H1 (cell line): Measurements from ENCODE around the gene FRAT2. TPM values are rescaled to one million over a fixed set of nuclear protein-coding genes. Genes with fewer than 3 reads are reported as not detected.

Experiments
- CTCF ChIA-PET: fragments of 300-600 bp; sonication (Branson Sonifier 250); formaldehyde crosslinking; loops from one replicate; lab custom pipeline; 2021; ENCODE audit not compliant: partially characterized antibody; lab: Charles Lee
- POLR2A ChIA-PET: fragments of 300-600 bp; sonication (Branson Sonifier 250); formaldehyde crosslinking; loops from one replicate; lab custom pipeline; 2021; ENCODE audit warnings: inconsistent platforms; ENCODE audit not compliant: partially characterized antibody; lab: Charles Lee
- DNase-seq, 2 experiments: peaks; one replicate each; pipeline versions ENCODE4 v3.0.0 to v3.0.0-alpha.2; 2010 to 2022; ENCODE audit warnings: low spot score in 2 of 2, low read depth in 1 of 2, mixed read lengths in 1 of 2
- FAIRE-seq: peaks from 2 replicates; lab custom pipeline; 2011; peaks lifted over from hg19 to GRCh38; lab: Jason Lieb, UNC
- H2AFZ ChIP-seq: 2 replicates; pipeline ENCODE4 v1.8.1; 2012; ENCODE audit warnings: low read length, inconsistent platforms
- H2AK5ac ChIP-seq: 2 replicates; pipeline ENCODE4 v1.6.1; 2013; ENCODE audit warnings: low read depth, low read length
- H2BK120ac ChIP-seq: replicated peaks from 2 replicates; pipeline ENCODE3; 2013; ENCODE audit warnings: low read depth, low read length, inconsistent platforms
- H2BK12ac ChIP-seq: 2 replicates; pipeline ENCODE4 v1.6.1; 2013; ENCODE audit warnings: low read depth, low read length
- H2BK15ac ChIP-seq: 2 replicates; pipeline ENCODE4 v1.6.1; 2013; ENCODE audit warnings: low read length
- H2BK20ac ChIP-seq: 2 replicates; pipeline ENCODE4 v1.6.1; 2013; ENCODE audit warnings: low read length
- H2BK5ac ChIP-seq: 2 replicates; pipeline ENCODE4 v1.6.1; 2013; ENCODE audit warnings: low read depth, low read length
- H3K14ac ChIP-seq: 2 replicates; pipeline ENCODE4 v1.6.1; 2013; ENCODE audit warnings: inconsistent platforms; ENCODE audit not compliant: insufficient read length
- H3K18ac ChIP-seq: 2 replicates; pipeline ENCODE4 v1.6.1; 2013; ENCODE audit warnings: low read length; ENCODE audit errors: extremely low read depth
- H3K23ac ChIP-seq: 2 replicates; pipeline ENCODE4 v1.6.1; 2013; ENCODE audit warnings: inconsistent platforms; ENCODE audit not compliant: insufficient read length
- H3K23me2 ChIP-seq: 2 replicates; pipeline ENCODE4 v1.6.1; 2013; ENCODE audit warnings: low read depth, low read length
- H3K27ac ChIP-seq: 2 replicates; pipeline ENCODE4 v1.6.1; 2011; ENCODE audit warnings: low read depth, low read length, inconsistent platforms
- H3K27me3 ChIP-seq, 4 experiments: replicated peaks in 1 of 4; 1 replicate in 1 of 4; 2 replicates in 3 of 4; pipeline versions ENCODE4 v1.6.1 to v1.8.1; 2011 to 2013; ENCODE audit warnings: low read length in 3 of 4, mild to moderate bottlenecking in 3 of 4, inconsistent platforms in 2 of 4, mixed read lengths in 2 of 4, moderate library complexity in 1 of 4; ENCODE audit not compliant: control insufficient read depth in 3 of 4, insufficient read depth in 3 of 4; ENCODE audit errors: extremely low read depth in 1 of 4
- H3K36me3 ChIP-seq, 4 experiments: 2 replicates each; pipeline versions ENCODE4 v1.6.1 to v1.8.1; 2011 to 2013; ENCODE audit warnings: mild to moderate bottlenecking in 4 of 4, low read length in 3 of 4, moderate library complexity in 2 of 4, control low read depth in 1 of 4, inconsistent platforms in 1 of 4; ENCODE audit not compliant: insufficient read depth in 4 of 4, control insufficient read depth in 2 of 4
- H3K4ac ChIP-seq: replicated peaks from 2 replicates; pipeline ENCODE3; 2013; ENCODE audit warnings: low read length, low read depth, mixed read lengths, inconsistent platforms; ENCODE audit not compliant: insufficient read length
- H3K4me1 ChIP-seq, 4 experiments: replicated peaks in 1 of 4; 1 replicate in 1 of 4; 2 replicates in 3 of 4; pipeline versions ENCODE4 v1.6.1 to v1.8.1; 2011 to 2013; ENCODE audit warnings: low read length in 3 of 4, inconsistent platforms in 2 of 4, mixed read lengths in 1 of 4; ENCODE audit not compliant: insufficient read depth in 4 of 4, control insufficient read depth in 3 of 4
- H3K4me2 ChIP-seq, 2 experiments: 2 replicates each; pipeline versions ENCODE4 v1.6.1 to v1.8.1; 2011 to 2013; ENCODE audit warnings: low read depth in 2 of 2, low read length in 2 of 2, control low read depth in 1 of 2, inconsistent platforms in 1 of 2, mild to moderate bottlenecking in 1 of 2; ENCODE audit not compliant: insufficient read depth in 1 of 2
- H3K4me3 ChIP-seq, 4 experiments: fragments of 200-600, 300-600 bp in 1 of 4; sonication (generic), shearing (Covaris generic), sonication (Bioruptor Twin) in 1 of 4; 2 replicates each; pipeline versions ENCODE4 v1.5.1 to v1.8.1; 2011 to 2016; ENCODE audit warnings: low read length in 4 of 4, low read depth in 3 of 4, control low read depth in 2 of 4, inconsistent platforms in 2 of 4, mild to moderate bottlenecking in 2 of 4, mixed read lengths in 1 of 4, moderate library complexity in 1 of 4; ENCODE audit not compliant: insufficient read depth in 2 of 4; ENCODE audit errors: extremely low read depth in 1 of 4
- H3K56ac ChIP-seq: replicated peaks from 2 replicates; pipeline ENCODE3; 2013; ENCODE audit warnings: low read depth, mild to moderate bottlenecking, mixed read lengths, low read length, inconsistent platforms; ENCODE audit not compliant: insufficient read length
- H3K79me1 ChIP-seq: 2 replicates; pipeline ENCODE4 v1.6.1; 2013; ENCODE audit warnings: low read depth, low read length, control low read depth
- H3K79me2 ChIP-seq, 2 experiments: 2 replicates each; pipeline versions ENCODE4 v1.6.1 to v1.8.1; 2012 to 2013; ENCODE audit warnings: low read length in 2 of 2, mild to moderate bottlenecking in 2 of 2, inconsistent platforms in 1 of 2; ENCODE audit not compliant: insufficient read depth in 2 of 2, control insufficient read depth in 1 of 2
- H3K9ac ChIP-seq, 4 experiments: replicated peaks in 1 of 4; 1 replicate in 1 of 4; 2 replicates in 3 of 4; pipeline versions ENCODE4 v1.6.1 to v1.8.1; 2011 to 2013; ENCODE audit warnings: low read depth in 3 of 4, low read length in 3 of 4, control low read depth in 2 of 4, mild to moderate bottlenecking in 2 of 4, moderate library complexity in 2 of 4, inconsistent platforms in 1 of 4; ENCODE audit errors: extremely low read depth in 1 of 4
- H3K9me3 ChIP-seq, 2 experiments: 2 replicates each; pipeline versions ENCODE4 v1.6.1 to v1.8.1; 2012 to 2013; ENCODE audit warnings: mild to moderate bottlenecking in 2 of 2, moderate library complexity in 2 of 2, control low read depth in 1 of 2, inconsistent platforms in 1 of 2, low read depth in 1 of 2, low read length in 1 of 2, mixed read lengths in 1 of 2; ENCODE audit not compliant: insufficient read depth in 2 of 2
- H4K20me1 ChIP-seq, 2 experiments: replicated peaks in 1 of 2; 2 replicates each; pipeline versions ENCODE3 to v1.8.1; 2011 to 2013; ENCODE audit warnings: inconsistent platforms in 2 of 2, low read length in 2 of 2, mild to moderate bottlenecking in 1 of 2; ENCODE audit not compliant: insufficient read depth in 2 of 2, control insufficient read depth in 1 of 2
- H4K5ac ChIP-seq: 2 replicates; pipeline ENCODE4 v1.6.1; 2013; ENCODE audit warnings: low read length, low read depth, mixed read lengths, inconsistent platforms; ENCODE audit not compliant: insufficient read length
- H4K8ac ChIP-seq: 2 replicates; pipeline ENCODE4 v1.8.0; 2013; ENCODE audit warnings: mild to moderate bottlenecking, moderate library complexity, low read length, inconsistent platforms; ENCODE audit not compliant: insufficient read depth; ENCODE audit errors: extremely low read depth
- H4K91ac ChIP-seq: replicated peaks from 2 replicates; pipeline ENCODE3; 2013; ENCODE audit warnings: low read length, mixed read lengths, inconsistent platforms; ENCODE audit not compliant: insufficient read length
- ATF3 ChIP-seq: IDR thresholded peaks from 2 replicates; pipeline ENCODE4 v1.6.1; 2011; ENCODE audit warnings: low read depth, mild to moderate bottlenecking, low read length; ENCODE audit not compliant: insufficient read depth
- EZH2 ChIP-seq: fragments of 200-600 bp; sonication (generic); IDR thresholded peaks from 2 replicates; pipeline ENCODE4 v1.7.1; 2012; ENCODE audit warnings: low read depth, mild to moderate bottlenecking, moderate library complexity, low read length, inconsistent platforms; ENCODE audit not compliant: severe bottlenecking
- HDAC2 ChIP-seq, 2 experiments: fragments of 300-600 bp in 1 of 2; sonication (generic) in 1 of 2; IDR thresholded peaks; 2 replicates each; pipeline ENCODE4 v1.6.1; 2011 to 2012; ENCODE audit warnings: low read depth in 2 of 2, low read length in 2 of 2, mild to moderate bottlenecking in 2 of 2, moderate library complexity in 2 of 2, borderline replicate concordance in 1 of 2, inconsistent platforms in 1 of 2
- JUN ChIP-seq: IDR thresholded peaks from 2 replicates; pipeline ENCODE4 v1.6.1; 2011; ENCODE audit warnings: low read depth, mild to moderate bottlenecking, improper control_type of control experiment, low read length
- KDM1A ChIP-seq: fragments of 200-600, 300-600 bp; sonication (generic); IDR thresholded peaks from 2 replicates; pipeline ENCODE4 v1.7.1; 2016; ENCODE audit warnings: mild to moderate bottlenecking, low read length, borderline replicate concordance
- MAX ChIP-seq: IDR thresholded peaks from 2 replicates; pipeline ENCODE4 v1.6.1; 2012; ENCODE audit warnings: inconsistent platforms
- PHF8 ChIP-seq: fragments of 200-600 bp; sonication (generic); conservative IDR thresholded peaks from 2 replicates; pipeline ENCODE4 v1.7.1; 2012; ENCODE audit warnings: low read depth, mild to moderate bottlenecking, inconsistent platforms, low read length, moderate library complexity
- POLR2A ChIP-seq, 2 experiments: IDR thresholded peaks; 1 replicate in 1 of 2; 2 replicates in 1 of 2; pipeline ENCODE4 v1.6.1; 2011; ENCODE audit warnings: low read depth in 2 of 2, low read length in 2 of 2, mild to moderate bottlenecking in 2 of 2; ENCODE audit errors: control extremely low read depth in 1 of 2
- RXRA ChIP-seq: IDR thresholded peaks from 2 replicates; pipeline ENCODE4 v1.6.1; 2011; ENCODE audit warnings: low read depth, mild to moderate bottlenecking, low read length, moderate library complexity; ENCODE audit not compliant: insufficient read depth
- SP1 ChIP-seq: IDR thresholded peaks from 2 replicates; pipeline ENCODE4 v1.6.1; 2011; ENCODE audit warnings: low read depth, low read length
- TAF7 ChIP-seq: optimal IDR thresholded peaks from 2 replicates; pipeline ENCODE3; 2011; ENCODE audit warnings: low read depth, mild to moderate bottlenecking, inconsistent platforms, low read length, moderate library complexity, borderline replicate concordance
- USF2 ChIP-seq: IDR thresholded peaks from 2 replicates; pipeline ENCODE4 v1.6.1; 2011; ENCODE audit warnings: low read length, improper control_type of control experiment
- WGBS, 2 experiments: shearing (Covaris generic) in 1 of 2; methylation state at CpG; one replicate each; pipeline versions ENCODE4 v1.1.6 to v1.1.7; 2013 to 2015; ENCODE audit warnings: low lambda C conversion rate in 2 of 2, mixed read lengths in 2 of 2, inconsistent platforms in 1 of 2, low coverage in 1 of 2, missing lambda C conversion rate in 1 of 2; ENCODE audit not compliant: insufficient replicate concordance in 2 of 2, insufficient coverage in 1 of 2, insufficient read length in 1 of 2; ENCODE audit errors: extremely low coverage in 1 of 2, missing lambda C conversion rate in 1 of 2; 5-methylcytosine and 5-hydroxymethylcytosine counted together
- polyA plus RNA-seq, 7 experiments: library from polyadenylated mRNA; depleted of rRNA in 3 of 7; stranded (reverse) in 5 of 7; unstranded in 2 of 7; fragments of >200 nt in 5 of 7; fragments of 200-250 nt in 2 of 7; gene quantifications; 1 replicate in 5 of 7; 2 replicates in 1 of 7; 4 replicates in 1 of 7; pipeline versions ENCODE4 v1.2.1 to v1.2.3, GENCODE V29; 2011 to 2013; ENCODE audit warnings: missing spikeins in 2 of 7, mixed read lengths in 2 of 7
- total RNA-seq: library from RNA; stranded (reverse); fragmentation: NEBNext Ultra II Directional; extraction: Animal tissue kit (Norgen Biotek cat#: 25700); gene quantifications from 2 replicates; pipeline ENCODE4 v1.2.1, GENCODE V29; 2021

Gene FRAT2
- total and polyA plus RNA-seq, 2 of the 8 experiments (the other 6 are each of a cell fraction or from before 2014, with no cell fraction given) = 47.4 to 83.0 TPM

GRCh38 chr10:97383159-97383558 lies 48.6 kb upstream of the FRAT2 start:
- Histone ChIP-seq H2BK15ac (no peak overlapping the region), H2BK12ac (no peak overlapping the region), H2AFZ (no peak overlapping the region), H3K23ac (no peak overlapping the region), H3K4ac (no peak overlapping the region), H4K5ac (no peak overlapping the region), H3K4me1 (no peaks in the 10 kb centered on the region), H2BK5ac (no peak overlapping the region), H3K14ac (no peak overlapping the region), H3K18ac (no peak overlapping the region), H3K27ac (no peak overlapping the region), H3K79me2 (no peaks in the 10 kb centered on the region), H2AK5ac (no peak overlapping the region), H4K20me1 (peaks cover 0 to 5% of the 10 kb centered on the region in 2 experiments), H3K56ac (no peak overlapping the region), H3K9me3 (no peaks in the 10 kb centered on the region), H4K91ac (no peak overlapping the region), H3K79me1 (no peaks in the 10 kb centered on the region), H3K4me3 (no peak overlapping the region), H3K4me2 (no peak overlapping the region), H3K23me2 (no peaks in the 10 kb centered on the region), H3K27me3 (no peaks in the 10 kb centered on the region), H2BK20ac (no peak overlapping the region), H3K36me3 (peaks cover 2 to 50% (median 35%) of the 10 kb centered on the region in 4 experiments; a peak in 7 of 8 replicates), H2BK120ac (no peak overlapping the region), H3K9ac (no peak overlapping the region), H4K8ac (no peak overlapping the region)
- DNase-seq (no peak), FAIRE-seq (no peak)
- TF ChIP-seq TAF7 = no peak
- TF ChIP-seq HDAC2 (IDR thresholded peaks at IDR 0.05; ENCODE audit: borderline replicate concordance in 1 of 2, low read depth in 2 of 2, low read length in 2 of 2) = no peak
- no peak for TF ChIP-seq POLR2A (IDR thresholded peaks at IDR 0.05; ENCODE audit: control extremely low read depth in 1 of 2, low read depth in 2 of 2, low read length in 2 of 2)
- no peak for TF ChIP-seq USF2
- no peak for TF ChIP-seq EZH2
- TF ChIP-seq MAX = no peak
- TF ChIP-seq ATF3 = no peak
- TF ChIP-seq KDM1A = no peak
- TF ChIP-seq PHF8 = no peak
- TF ChIP-seq SP1 = no peak
- TF ChIP-seq JUN = no peak
- no peak for TF ChIP-seq RXRA
- ChIA-PET POLR2A (interaction anchor here (0.7 to 3.3 kb wide), 3 partner anchors 11 to 44 kb away, joined by 3 to 10 read pairs (median 3); partner anchors contain the start of gene RRP12), CTCF (interaction anchor here (0.6 to 1.6 kb wide), 5 partner anchors 11 to 302 kb away, joined by 3 to 4 read pairs (median 3); no protein-coding TSS in a partner anchor)
- WGBS, 2 experiments = 90% methylated on average over 7 of the region's 7 CpGs; no CpG with 5 or more reads in 1 of the 2 experiments
